ENCODE measurements around the gene NCF1.
A peak's percentile ranks its signal among the peaks of the same experiment; 100 is the strongest.
"Not testable (repeated sequence)": the region's sequence is repeated elsewhere in the genome, so short reads cannot be mapped to it uniquely, and the experiment has no call there.

The NCF1 gene

GRCh38 chr7:74788369-74789150 lies 14.7 kb downstream of the NCF1 start:
- not testable (repeated sequence) for H3K23ac ChIP-seq (ENCODE audit: low read depth, low read length, poor library complexity); H3K14ac ChIP-seq (ENCODE audit: low read length); H4K91ac ChIP-seq (ENCODE audit: low read depth, low read length, poor library complexity); H3K4me2 ChIP-seq (ENCODE audit: insufficient read depth, low read length, poor library complexity, severe bottlenecking); H2BK12ac ChIP-seq (ENCODE audit: low read length); H3K27ac ChIP-seq (replicated peaks; ENCODE audit: low read length); H3K27me3 ChIP-seq (ENCODE audit: control insufficient read depth in 3 of 3, insufficient read depth in 3 of 3, low read depth in 1 of 3, low read length in 3 of 3); H3K4ac ChIP-seq (ENCODE audit: low read length); H4K8ac ChIP-seq (ENCODE audit: low read depth, low read length); H2BK15ac ChIP-seq (ENCODE audit: low read length); H3K79me1 ChIP-seq (ENCODE audit: low read depth, low read length); H3K9me3 ChIP-seq (replicated peaks in 1 of 2; ENCODE audit: control insufficient read depth in 2 of 2, insufficient read depth in 1 of 2, low read depth in 1 of 2, low read length in 2 of 2); H3K9ac ChIP-seq (ENCODE audit: low read depth, low read length, poor library complexity); H2BK120ac ChIP-seq (ENCODE audit: low read depth, low read length); H3K36me3 ChIP-seq (replicated peaks in 1 of 2; ENCODE audit: control insufficient read depth in 2 of 2, insufficient read depth in 2 of 2, low read length in 2 of 2); H3K4me1 ChIP-seq (ENCODE audit: control insufficient read depth in 2 of 2, insufficient read depth in 1 of 2, low read depth in 1 of 2, low read length in 2 of 2); H2AFZ ChIP-seq (ENCODE audit: low read length); H2BK5ac ChIP-seq (ENCODE audit: low read length); H3K18ac ChIP-seq (ENCODE audit: low read length); H2AK5ac ChIP-seq (ENCODE audit: low read depth, low read length)
- DNase-seq (ENCODE audit: low spot score): peak; percentile 84
- WGBS, 2 donors (ENCODE audit: extremely low coverage in 2 of 2, insufficient read length in 2 of 2, insufficient replicate concordance in 1 of 2): no CpG with 5 or more reads among the region's 82 CpGs
- H3K4me3 ChIP-seq (ENCODE audit: low read length in 2 of 2): peak overlapping the region in 1 of 2 donors; percentile 28

- not testable (repeated sequence) for H2BK120ac ChIP-seq (ENCODE audit: low read depth, low read length); H2BK15ac ChIP-seq (ENCODE audit: low read length); H3K36me3 ChIP-seq (replicated peaks in 1 of 2; ENCODE audit: control insufficient read depth in 2 of 2, insufficient read depth in 2 of 2, low read length in 2 of 2); H3K79me1 ChIP-seq (ENCODE audit: low read depth, low read length); H2AFZ ChIP-seq (ENCODE audit: low read length); H4K91ac ChIP-seq (ENCODE audit: low read depth, low read length, poor library complexity); H3K14ac ChIP-seq (ENCODE audit: low read length); H3K27ac ChIP-seq (replicated peaks; ENCODE audit: low read length); H2AK5ac ChIP-seq (ENCODE audit: low read depth, low read length); H3K27me3 ChIP-seq (ENCODE audit: control insufficient read depth in 3 of 3, insufficient read depth in 3 of 3, low read depth in 1 of 3, low read length in 3 of 3); DNase-seq (ENCODE audit: low spot score); H3K9me3 ChIP-seq (replicated peaks in 1 of 2; ENCODE audit: control insufficient read depth in 2 of 2, insufficient read depth in 1 of 2, low read depth in 1 of 2, low read length in 2 of 2); H3K4me3 ChIP-seq (ENCODE audit: low read length in 2 of 2); H3K9ac ChIP-seq (ENCODE audit: low read depth, low read length, poor library complexity); H3K4me2 ChIP-seq (ENCODE audit: insufficient read depth, low read length, poor library complexity, severe bottlenecking); H3K18ac ChIP-seq (ENCODE audit: low read length); H3K23ac ChIP-seq (ENCODE audit: low read depth, low read length, poor library complexity); H2BK12ac ChIP-seq (ENCODE audit: low read length); H3K4ac ChIP-seq (ENCODE audit: low read length); H4K8ac ChIP-seq (ENCODE audit: low read depth, low read length); H2BK5ac ChIP-seq (ENCODE audit: low read length); H3K4me1 ChIP-seq (ENCODE audit: control insufficient read depth in 2 of 2, insufficient read depth in 1 of 2, low read depth in 1 of 2, low read length in 2 of 2)
- WGBS, 2 donors (ENCODE audit: extremely low coverage in 2 of 2, insufficient read length in 2 of 2, insufficient replicate concordance in 1 of 2): no CpG with 5 or more reads among the region's 24 CpGs
Observed at GRCh38 chr7:74789200-74789736, 15.5 kb downstream of the NCF1 start.

- H3K9me3 ChIP-seq (replicated peaks in 1 of 2; ENCODE audit: control insufficient read depth in 2 of 2, insufficient read depth in 1 of 2, low read depth in 1 of 2, low read length in 2 of 2); H3K23ac ChIP-seq (ENCODE audit: low read depth, low read length, poor library complexity); H3K4ac ChIP-seq (ENCODE audit: low read length); H3K4me2 ChIP-seq (ENCODE audit: insufficient read depth, low read length, poor library complexity, severe bottlenecking); H2AK5ac ChIP-seq (ENCODE audit: low read depth, low read length); H3K14ac ChIP-seq (ENCODE audit: low read length); H2BK15ac ChIP-seq (ENCODE audit: low read length); H2AFZ ChIP-seq (ENCODE audit: low read length); H3K27me3 ChIP-seq (ENCODE audit: control insufficient read depth in 3 of 3, insufficient read depth in 3 of 3, low read depth in 1 of 3, low read length in 3 of 3); H3K27ac ChIP-seq (replicated peaks; ENCODE audit: low read length); DNase-seq (ENCODE audit: low spot score); H3K18ac ChIP-seq (ENCODE audit: low read length); H3K4me3 ChIP-seq (ENCODE audit: low read length in 2 of 2); H2BK120ac ChIP-seq (ENCODE audit: low read depth, low read length); H3K4me1 ChIP-seq (ENCODE audit: control insufficient read depth in 2 of 2, insufficient read depth in 1 of 2, low read depth in 1 of 2, low read length in 2 of 2); H4K8ac ChIP-seq (ENCODE audit: low read depth, low read length); H2BK5ac ChIP-seq (ENCODE audit: low read length); H3K9ac ChIP-seq (ENCODE audit: low read depth, low read length, poor library complexity); H3K79me1 ChIP-seq (ENCODE audit: low read depth, low read length); H2BK12ac ChIP-seq (ENCODE audit: low read length); H4K91ac ChIP-seq (ENCODE audit: low read depth, low read length, poor library complexity); H3K36me3 ChIP-seq (replicated peaks in 1 of 2; ENCODE audit: control insufficient read depth in 2 of 2, insufficient read depth in 2 of 2, low read length in 2 of 2): not testable (repeated sequence)
- no CpG with 5 or more reads among the region's 27 CpGs for WGBS, 2 donors (ENCODE audit: extremely low coverage in 2 of 2, insufficient read length in 2 of 2, insufficient replicate concordance in 1 of 2)
Observed at GRCh38 chr7:74797848-74798622, 24.2 kb downstream of the NCF1 start.

GRCh38 chr7:74798644-74799043 lies 24.8 kb downstream of the NCF1 start:
- not testable (repeated sequence) for H3K23ac ChIP-seq (ENCODE audit: low read depth, low read length, poor library complexity); H2AK5ac ChIP-seq (ENCODE audit: low read depth, low read length); H2BK5ac ChIP-seq (ENCODE audit: low read length); H2BK120ac ChIP-seq (ENCODE audit: low read depth, low read length); H2AFZ ChIP-seq (ENCODE audit: low read length); H3K4me1 ChIP-seq (ENCODE audit: control insufficient read depth in 2 of 2, insufficient read depth in 1 of 2, low read depth in 1 of 2, low read length in 2 of 2); H4K91ac ChIP-seq (ENCODE audit: low read depth, low read length, poor library complexity); H3K18ac ChIP-seq (ENCODE audit: low read length); H3K79me1 ChIP-seq (ENCODE audit: low read depth, low read length); H3K27ac ChIP-seq (replicated peaks; ENCODE audit: low read length); H3K27me3 ChIP-seq (ENCODE audit: control insufficient read depth in 3 of 3, insufficient read depth in 3 of 3, low read depth in 1 of 3, low read length in 3 of 3); H3K14ac ChIP-seq (ENCODE audit: low read length); H2BK15ac ChIP-seq (ENCODE audit: low read length); H3K4me2 ChIP-seq (ENCODE audit: insufficient read depth, low read length, poor library complexity, severe bottlenecking); H3K9ac ChIP-seq (ENCODE audit: low read depth, low read length, poor library complexity); H3K4ac ChIP-seq (ENCODE audit: low read length); H2BK12ac ChIP-seq (ENCODE audit: low read length); H4K8ac ChIP-seq (ENCODE audit: low read depth, low read length); H3K4me3 ChIP-seq (ENCODE audit: low read length in 2 of 2); H3K9me3 ChIP-seq (replicated peaks in 1 of 2; ENCODE audit: control insufficient read depth in 2 of 2, insufficient read depth in 1 of 2, low read depth in 1 of 2, low read length in 2 of 2); DNase-seq (ENCODE audit: low spot score); H3K36me3 ChIP-seq (replicated peaks in 1 of 2; ENCODE audit: control insufficient read depth in 2 of 2, insufficient read depth in 2 of 2, low read length in 2 of 2)
- WGBS, 2 donors (ENCODE audit: extremely low coverage in 2 of 2, insufficient read length in 2 of 2, insufficient replicate concordance in 1 of 2): no CpG with 5 or more reads among the region's 4 CpGs

Measured in neuronal stem cell (in vitro differentiated cells).